NCI-H1930 (cell line): ENCODE measurements around the gene PAEP.

Source experiments
- DNase-seq, 2 experiments: peaks; one replicate each; lab custom pipeline; 2025; lab: John Stamatoyannopoulos, UW

Gene PAEP

DNA sequence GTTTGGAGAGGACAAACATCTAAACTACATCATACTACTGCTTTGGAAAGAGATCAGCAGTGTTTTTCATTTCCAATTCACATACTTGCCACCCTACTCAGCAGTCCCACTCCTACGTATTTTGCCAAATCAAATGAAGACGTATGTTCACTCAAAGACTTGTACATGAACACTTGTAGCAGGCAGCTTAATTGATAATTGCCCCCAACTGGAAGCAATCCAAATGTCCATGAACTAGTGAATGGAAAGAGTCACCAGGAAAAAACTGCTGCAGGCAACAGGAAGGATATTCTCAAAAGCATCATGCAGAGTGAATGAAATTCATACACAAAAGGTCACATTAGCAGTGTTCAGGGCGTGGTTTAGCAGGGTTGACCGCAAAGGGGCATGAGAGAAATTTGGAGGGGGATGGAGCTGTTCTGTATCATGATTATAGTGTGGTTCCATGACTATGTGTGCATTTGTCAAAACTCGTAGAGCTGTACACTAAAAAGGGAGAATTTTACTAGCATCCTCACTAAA is 38.8 kb downstream of the PAEP start:
- no peak for DNase-seq

DNA sequence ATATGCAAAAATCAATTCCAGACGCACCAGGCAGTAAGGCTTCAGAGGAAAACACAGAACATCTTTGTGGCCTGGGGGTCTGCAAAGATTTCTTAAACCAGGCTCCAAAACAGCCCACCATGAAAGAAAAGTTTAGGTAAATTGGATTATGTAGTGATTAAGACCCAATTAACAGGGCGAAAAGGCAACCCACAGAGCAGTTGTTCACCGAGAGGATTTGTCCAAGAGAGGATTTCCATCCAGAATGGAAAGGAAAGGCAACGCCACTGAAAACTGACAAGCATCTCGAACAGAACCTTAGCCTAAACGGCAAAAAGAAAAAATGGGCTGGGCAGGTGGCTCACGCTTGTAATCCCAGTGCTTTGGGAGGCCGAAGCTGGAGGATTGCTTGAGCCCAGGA is 40.4 kb downstream of the PAEP start:
- DNase-seq, result no peak

DNA sequence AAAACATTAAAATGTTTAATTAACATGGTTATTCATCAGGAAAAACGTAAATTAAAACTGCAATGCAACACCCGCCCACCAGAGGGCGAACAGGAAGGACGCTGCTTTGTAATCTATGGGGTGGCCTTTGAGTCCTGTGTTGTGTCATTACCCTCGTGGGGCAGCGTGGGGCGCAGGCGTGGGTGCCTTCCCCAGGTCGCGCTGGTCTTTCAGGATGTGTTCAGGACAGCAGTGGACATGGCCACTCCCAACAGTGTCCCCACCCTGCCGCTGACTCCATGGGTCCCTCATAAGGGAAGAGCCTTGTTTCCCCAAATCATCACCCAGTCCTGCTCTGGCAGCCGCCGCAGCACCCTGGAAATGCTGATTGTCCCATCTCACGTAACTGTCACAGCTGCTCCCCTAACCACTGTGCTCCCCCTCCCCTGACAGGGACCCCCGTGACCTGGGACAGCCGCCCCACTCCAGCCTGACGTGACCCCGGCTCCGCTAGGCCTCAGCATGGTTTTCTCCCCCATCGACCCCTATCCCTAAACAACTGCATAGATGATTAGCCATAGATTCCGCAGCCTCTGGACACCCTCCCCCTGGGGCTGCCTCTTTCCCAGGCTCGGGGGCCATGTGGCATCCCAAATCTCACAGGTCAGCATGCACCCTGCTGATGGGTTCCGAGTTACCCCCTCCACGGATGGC is 41.4 kb downstream of the PAEP start:
- peak in 1 of 2 experiments; percentile 5 for DNase-seq

DNA sequence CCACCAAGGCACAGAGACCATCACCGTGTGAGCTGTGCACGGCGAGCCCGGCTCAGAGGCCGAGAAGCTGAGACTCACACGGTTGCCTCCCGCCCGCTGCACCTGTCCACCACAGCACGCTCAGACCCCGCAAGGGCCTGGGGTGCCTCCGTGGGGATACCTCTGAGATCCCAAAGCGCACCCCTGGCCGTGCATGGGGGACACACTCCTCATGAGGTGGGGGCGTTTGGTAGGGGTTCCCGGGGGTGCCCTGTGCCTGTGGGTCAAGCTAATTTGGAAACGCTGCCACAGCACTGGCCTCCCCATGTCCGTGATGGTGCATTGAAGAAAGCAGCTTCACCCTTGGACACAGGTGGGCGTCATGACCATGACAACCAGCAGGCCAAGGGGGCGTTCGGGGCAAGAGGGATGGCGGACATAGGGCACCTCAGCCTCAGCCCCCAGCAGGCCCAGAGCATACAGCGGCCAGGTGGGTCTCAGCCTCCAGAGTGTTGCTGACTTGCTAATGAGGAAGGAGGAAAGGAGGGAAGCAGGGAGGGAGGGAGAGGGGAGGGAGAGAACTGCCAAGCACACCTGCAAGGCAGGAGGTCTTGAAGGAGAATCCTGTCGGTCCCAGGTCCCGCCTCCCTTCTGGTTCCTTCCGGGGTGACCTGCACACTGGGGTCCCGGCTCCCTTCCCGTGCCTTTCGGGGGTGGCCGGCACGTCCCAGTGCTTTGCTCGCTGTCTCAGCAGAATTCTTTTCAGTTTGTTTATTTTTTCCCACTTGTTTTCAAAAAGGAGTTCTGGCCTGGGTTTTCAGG is 43.1 kb downstream of the PAEP start:
- no peak for DNase-seq

DNA sequence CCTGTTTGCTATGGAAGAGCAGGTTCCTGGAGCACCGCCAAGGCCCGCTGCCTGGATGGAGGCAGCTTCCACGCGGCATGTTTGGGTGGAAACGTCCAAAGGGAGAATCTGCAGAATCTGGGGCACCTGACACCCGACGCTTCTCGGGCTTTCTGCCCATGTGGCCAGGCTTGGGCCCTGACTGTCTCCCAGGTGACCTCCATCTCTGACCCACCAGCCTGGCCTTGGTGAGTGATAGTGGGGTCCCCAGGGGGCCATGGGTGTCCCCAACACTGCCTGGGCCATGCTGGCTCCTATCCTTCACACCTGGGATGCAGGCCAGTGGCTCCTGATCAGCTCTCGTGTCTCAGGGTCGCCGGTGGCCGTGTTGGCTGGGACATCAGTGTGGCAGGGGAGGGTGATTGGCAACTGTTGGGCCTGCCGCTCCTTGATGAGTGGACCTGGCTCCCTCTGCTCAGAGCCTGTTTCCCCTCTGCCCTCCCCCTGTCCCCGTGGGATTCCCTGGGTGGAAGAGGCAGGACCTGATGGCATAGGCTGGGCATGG is 43.8 kb downstream of the PAEP start:
- DNase-seq, result no peak

DNA sequence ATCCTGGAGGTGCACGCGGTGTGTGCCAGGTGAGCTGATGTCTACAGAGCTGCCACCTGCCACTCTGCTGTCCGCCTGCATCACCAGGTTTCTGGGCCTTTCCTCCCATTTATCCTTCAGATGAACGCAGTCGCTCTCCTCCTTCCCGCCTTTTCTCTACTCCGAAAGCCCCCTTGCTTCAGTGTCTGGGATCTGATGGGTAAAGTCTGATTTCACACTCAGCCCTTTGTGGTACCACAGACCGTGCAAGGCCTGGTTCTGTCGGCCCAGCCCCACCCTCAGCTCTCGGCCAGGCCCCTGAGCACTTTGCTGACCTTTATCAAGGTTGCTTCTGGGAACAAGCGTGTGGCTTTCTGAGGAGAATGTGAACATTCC is 45.3 kb downstream of the PAEP start:
- DNase-seq, result no peak

DNA sequence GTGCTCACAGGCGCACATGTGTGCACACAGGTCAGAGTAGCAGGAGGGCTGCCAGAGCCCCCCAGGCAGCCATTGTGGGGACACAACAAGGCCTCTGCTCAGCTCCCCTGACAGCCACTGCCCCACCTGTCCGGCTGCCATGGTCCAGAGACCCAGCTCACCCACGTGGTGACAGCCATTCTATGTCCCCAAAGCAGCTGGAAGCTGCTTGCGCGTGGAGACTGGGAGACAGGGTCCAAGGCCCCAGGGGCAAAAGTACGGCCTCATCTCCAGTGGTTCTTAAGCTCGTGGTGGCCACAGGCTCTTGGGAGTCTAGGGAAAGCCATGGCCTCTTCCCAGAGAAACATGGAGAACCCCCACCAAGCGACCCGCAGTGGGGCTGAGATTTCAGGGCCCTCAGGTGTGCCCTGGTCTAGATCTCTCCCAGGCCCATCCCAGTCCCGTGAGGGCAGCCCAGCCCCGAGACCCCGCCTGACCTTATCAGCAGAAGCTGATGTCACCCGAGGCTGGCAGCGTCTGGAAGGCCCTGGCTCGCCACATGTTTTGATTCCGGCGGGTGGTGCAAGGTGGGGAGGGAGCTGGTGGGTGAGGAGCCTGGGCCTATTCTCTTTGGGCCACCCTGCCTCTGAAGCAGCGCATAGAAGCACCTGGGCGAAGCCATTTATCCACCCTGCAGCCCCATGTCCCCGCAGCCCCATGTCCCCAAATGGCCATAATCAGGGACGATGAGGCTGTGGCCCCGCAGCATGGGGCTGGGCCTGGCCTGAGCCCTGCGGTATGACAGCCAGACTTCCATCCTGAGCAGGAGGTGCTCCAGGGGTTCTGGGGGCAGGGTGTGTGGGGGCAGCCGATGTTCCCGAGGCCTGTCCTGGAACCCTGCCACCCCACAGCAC is 46.1 kb downstream of the PAEP start:
- DNase-seq, result no peak

DNA sequence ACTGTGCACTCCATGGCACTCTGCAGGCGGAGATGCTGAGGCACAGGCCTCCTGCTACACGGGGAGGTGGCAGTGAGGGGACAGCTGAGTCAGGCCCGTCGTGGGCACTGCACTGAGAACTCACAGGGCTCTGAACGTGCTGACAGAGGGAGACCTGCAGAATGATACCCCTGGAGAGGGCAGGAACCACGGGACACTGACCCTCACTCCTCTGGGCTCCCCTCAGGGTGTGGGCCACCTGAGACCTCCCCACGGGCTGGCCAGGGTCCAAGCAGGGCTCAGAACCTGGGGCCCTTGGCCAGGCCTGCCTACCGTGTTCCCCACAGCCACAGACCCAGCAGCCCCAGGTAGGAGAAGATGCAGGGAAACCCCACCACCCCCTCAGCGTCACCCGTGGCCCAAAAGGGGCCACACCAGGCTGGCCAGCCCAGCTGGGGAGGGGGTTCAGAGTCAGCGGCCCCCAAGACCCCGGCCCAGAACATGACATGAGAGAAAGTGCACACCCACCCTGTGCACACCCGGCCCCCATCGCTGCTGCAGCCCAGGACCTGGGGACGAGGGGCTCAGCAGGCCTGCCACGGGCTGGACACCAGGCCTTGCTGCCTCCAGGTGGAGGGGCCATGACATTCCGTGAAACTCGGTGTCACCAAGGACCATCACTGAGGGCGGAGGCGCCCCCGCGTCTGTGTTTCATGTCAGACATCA is 46.9 kb downstream of the PAEP start:
- no peak for DNase-seq

DNA sequence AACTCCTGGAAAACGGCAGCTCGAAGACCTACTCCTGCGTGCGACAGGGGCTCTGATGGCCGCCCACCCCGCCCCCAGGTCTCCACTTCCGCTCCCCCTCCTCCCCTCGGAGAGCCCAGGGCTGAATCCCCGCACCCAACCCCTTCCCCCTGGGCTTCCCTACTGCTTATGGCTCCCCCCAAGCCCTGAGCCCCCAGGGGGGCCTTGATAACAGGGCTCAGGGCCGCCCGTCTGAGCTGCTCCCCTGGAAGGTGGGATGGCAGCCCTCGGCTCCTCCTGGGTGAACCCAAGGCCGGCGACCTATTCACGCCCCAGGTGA is 47.4 kb downstream of the PAEP start:
- DNase-seq, result no peak

DNA sequence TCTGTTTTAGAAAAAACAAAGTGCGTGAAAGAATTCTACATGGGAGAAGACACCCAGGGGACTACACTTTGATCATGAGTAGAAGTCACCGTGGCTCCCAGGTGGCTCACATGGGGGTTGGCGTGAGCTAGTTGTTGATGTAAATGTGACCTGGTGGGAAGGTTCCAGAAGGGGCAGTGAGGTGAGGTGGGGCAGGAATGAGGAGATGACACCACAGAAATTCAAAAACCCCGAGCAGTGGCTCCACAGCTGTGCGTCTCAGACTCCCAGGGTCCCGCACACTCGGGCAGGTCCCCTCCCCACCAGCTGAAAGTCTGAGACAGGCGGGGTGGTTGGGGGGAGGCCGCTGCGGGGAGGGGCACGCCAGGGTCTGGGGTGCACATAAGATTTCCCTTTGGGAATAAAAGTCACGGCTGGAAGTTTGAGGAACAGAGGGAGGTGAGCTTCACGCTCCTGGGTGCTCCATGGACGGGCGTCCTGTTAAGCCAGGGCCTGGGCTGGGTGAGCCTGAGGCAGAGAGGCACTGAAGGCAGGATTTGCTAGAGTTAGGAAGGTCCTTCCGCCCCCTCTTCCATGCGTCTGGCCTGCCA is 47.9 kb downstream of the PAEP start:
- DNase-seq, result no peak

DNA sequence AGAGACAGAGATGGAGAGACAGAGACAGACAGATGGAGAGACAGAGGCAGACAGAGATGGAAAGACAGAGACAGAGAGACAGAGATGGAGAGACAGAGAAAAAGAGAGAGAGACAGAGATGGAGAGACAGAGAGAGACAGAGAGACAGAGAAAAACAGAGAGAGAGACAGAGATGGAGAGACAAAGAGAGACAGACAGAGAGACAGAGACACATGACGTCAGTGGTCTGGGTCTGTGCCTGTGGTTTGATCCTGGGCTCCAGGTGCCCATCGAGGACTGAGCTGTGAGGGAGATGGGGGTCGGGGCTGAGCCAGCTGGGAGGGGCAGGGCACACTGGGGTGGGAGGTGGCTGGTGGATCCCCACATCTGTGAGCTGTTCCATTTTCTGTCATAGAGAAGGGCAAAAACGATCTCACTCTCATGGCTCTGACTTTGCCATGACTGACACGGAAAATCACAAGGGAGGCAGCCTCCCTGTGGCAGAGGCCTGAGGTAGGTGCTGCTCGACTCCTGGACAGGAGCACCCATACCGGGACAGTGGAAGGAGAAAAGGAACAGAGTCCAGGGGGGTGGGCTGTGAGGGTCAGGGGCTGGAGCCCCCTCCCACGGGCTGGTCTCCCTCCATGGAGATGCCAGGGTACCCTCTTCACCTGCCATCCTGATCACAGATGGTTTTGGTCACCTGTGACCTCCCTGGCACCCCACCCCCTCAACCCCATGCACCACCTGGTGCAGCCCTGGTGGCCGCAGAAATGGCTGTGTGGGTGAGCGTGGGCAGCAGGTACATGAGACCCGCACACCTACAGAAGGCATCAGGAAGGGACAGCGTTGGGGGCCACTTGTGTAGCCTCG is 49.0 kb downstream of the PAEP start:
- no peak for DNase-seq

DNA sequence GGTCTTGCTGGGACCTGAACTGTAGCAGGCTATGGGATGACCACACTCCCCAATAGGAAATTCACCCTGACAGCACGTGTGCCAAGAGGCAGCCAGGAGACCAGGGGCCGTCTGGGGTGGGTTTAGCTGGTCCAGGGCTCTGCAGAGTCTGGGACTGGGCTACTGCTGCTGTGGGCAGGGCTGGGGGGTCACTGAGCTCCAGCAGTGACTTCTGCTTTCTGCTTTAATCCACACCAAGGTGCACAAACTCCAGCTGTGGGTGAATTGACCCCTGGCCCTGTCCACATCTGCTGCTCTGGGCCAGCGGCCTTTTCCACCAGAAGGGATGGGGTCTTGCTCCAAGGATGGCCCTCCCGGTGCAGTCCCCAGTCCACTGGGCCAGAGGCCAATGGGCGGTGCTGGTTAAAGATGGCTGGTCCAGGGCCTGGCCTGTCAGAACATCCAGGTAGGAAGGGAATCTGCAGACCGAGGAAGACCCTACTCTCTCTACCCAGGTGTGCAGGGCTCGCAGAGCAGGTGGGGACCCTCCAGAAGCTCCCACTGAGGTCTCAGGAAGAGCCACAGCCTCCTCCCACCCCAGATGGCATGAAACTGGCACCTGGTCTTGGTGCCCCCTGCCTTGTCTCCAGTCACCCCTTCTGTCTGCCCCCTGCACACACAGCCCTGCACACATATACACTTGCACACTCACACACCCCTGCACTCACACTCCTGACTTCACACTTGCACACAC is 49.8 kb downstream of the PAEP start:
- DNase-seq, result no peak

DNA sequence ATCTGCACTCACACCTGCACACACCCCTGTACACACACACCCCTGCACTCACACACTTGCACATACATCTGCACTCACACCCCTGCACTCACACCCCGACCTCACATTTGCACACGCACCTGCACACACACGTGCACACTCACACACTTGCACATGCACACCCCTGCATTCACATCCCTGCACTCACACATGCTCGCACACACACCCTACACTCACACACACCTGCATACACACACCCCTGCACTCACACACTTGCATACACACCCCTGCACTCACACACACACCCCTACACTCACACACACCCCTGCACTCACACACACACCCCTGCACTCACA is 50.3 kb downstream of the PAEP start:
- no peak for DNase-seq

DNA sequence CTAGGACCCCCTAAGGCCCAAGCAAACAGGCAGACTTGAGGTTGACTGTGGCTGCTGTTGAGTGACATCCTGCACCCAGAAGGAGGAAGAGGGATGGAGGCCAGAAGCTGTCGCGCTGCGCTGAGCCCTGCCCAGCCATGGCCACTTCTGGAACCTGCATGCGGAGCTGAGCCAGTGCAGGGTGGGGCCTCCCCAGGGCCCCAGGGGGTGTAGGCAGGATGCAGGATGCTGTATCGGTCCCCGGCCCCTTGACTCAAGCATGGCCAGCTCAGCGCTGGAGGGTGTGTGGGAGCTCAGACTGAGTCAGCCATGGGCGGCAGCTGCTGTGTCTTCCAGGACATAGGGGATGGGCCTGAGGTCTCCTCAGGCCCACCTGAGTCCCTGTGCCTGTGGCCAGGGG is 50.9 kb downstream of the PAEP start:
- no peak for DNase-seq

DNA sequence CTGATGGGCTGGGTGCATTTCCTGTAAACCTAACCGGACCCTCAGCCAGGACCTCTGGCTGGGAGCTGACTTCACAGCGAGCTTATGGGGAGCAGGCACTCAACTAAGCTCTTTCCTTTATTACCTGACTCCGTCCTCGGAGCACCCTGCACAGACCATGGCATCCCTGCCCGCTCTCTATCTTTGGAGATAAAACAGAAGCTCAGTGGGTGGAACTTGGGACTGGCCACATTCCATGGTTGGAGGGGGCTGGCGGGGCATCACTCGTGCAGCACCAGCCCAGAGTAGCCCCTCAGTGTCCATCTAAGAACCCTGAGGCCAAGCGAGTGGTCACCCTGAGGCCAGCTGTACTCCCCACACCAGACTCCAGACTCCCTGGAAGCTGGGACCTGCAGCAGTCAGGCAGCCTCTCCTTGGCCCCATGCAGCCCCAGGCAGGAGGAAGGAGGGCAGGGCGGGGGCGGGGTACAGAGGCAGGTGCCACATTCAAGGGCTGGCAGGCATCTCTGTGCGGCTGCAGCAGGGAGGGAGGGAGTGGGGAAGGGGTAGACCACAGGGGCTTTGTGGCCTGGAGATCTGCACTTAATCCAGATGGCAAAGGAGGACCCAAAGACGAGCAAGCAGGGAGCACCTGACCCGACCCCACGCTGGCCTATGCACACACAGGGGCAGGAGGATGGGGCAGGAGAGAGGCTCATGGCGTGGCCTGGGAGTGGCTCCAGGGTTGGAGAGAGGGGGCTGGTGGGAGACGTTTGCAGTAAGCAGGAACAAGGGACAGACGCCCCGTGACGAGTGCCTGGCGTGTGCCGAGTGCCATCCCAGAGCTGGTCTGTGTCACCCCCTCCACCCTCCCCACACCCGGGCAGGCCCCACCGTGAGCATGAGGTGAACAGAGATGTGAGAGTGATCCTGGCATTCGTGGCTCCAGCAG is 51.7 kb downstream of the PAEP start:
- no peak for DNase-seq

DNA sequence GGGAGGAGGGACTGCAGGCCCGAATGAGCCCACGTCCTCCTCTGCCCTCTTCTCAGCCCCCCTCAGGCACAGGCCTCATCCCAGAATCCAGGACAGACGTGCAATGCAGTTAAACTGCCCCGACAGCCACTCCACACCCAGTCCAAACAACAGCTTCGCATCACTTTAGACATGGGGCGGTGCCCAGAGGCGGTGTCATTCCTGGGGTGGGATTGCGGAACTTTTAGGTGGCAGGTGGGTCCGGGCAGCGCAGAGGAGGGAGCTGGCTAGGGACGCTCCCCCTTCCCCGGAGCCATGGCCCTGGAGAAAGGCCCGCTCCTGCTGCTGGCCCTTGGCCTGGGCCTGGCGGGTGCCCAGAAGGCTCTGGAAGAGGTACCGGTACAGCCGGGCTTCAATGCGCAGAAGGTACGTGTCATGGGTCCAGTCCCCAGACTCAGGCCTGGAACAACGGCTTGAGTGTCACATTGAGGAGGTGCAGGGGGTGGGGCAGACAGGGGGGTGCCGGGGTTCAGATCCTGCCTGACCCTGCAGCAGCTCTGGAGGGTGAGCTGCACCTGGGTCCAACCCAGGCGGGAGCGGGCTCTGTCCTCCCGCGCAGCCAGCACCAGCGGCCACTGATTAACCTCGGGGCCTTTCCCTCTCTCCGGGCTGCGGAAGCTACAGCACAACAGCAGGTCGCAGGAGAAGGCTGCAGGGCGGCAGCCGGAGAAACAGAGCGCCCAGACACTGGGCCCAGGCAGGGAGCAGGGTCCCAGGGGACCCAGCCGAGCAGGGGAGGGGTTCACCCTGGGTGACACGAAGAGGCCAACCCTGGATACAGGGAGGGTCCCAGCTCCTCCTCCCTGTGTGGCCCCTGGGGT is 52.6 kb downstream of the PAEP start:
- DNase-seq, result no peak

DNA sequence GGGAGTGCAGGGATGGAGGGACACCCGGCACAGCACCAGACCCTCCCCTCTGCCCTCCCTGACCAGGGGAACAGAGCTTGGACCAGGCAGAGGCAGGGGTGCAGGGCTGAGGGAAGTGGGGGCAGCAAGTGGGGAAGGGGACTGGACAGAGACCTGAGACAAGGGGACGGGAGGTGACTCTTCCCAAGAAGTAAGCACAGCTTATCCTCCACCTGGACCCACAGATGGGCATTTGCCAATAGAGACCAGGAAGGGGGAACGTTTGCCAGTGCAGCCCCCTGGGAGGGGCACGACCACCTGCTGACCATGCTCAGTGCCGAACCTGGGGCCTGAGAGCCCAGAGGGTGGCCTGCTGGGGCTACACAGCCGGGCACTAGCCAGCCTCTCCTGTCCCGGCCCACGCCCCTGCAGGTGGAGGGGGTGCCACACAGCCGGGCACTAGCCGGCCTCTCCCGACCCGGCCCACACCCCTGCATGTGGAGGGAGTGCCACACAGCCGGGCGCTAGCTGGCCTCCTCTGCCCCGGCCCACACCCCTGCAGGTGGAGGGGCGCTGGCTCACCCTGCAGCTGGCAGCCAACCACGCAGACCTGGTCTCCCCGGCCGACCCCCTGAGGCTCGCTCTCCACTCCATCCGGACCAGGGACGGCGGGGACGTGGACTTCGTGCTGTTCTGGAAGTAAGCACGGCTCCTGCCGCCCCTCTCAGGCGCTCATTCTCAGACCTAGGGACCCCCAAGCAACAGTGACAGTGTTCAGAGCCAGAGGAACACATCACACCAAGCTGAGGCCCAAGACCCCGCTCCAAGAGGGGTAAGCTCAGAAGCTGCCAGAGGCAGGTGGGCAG is 53.5 kb downstream of the PAEP start:
- DNase-seq, result no peak
